Tongue (tissue), 2 donors: ENCODE results near the gene NPAS3. TPM values are rescaled to one million over a fixed set of nuclear protein-coding genes. Genes with fewer than 3 reads are reported as not detected.
A peak's percentile ranks its signal among the peaks of the same experiment; 100 is the strongest.
"Not testable (repeated sequence)": the region's sequence is repeated elsewhere in the genome, so short reads cannot be mapped to it uniquely, and the experiment has no call there.

Experiments used
- DNase-seq: peaks from one replicate; pipeline ENCODE4 v3.0.0-alpha.2; 2015
- total RNA-seq: library from RNA; depleted of rRNA; stranded (reverse); fragments of >200 nt; gene quantifications from one replicate; pipeline ENCODE4 v1.2.3, GENCODE V29; 2014

Gene NPAS3
- total RNA-seq, 1 donor from 2014 or later, result 4.4 TPM

DNA sequence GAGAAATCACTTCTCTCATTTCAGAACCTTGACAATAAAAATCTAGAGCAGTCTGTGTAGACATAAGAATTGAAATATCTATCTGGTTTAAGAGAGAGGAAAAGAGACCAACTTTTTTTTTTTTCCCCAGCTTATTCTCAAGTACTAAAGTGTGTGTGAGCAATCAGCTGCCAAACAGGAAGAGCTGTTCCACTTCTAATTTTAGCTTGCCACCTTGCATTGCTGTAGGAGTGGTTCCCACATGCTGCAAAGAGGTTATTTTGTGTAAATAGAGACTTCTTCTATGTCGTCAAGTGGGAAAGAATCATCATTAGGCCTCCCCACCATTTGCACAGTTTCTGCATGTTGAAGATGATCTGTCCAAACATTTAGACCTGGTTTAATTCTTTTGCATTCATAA lies 142.6 kb downstream of the NPAS3 start:
- DNase-seq, result peak; percentile 17

- DNase-seq, result no peak
These were observed 147.1 kb downstream of the NPAS3 start for GRCh38 chr14:33085799-33086198.

- not testable (repeated sequence) for DNase-seq
These were observed 149.6 kb downstream of the NPAS3 start for GRCh38 chr14:33088274-33088673.

DNA sequence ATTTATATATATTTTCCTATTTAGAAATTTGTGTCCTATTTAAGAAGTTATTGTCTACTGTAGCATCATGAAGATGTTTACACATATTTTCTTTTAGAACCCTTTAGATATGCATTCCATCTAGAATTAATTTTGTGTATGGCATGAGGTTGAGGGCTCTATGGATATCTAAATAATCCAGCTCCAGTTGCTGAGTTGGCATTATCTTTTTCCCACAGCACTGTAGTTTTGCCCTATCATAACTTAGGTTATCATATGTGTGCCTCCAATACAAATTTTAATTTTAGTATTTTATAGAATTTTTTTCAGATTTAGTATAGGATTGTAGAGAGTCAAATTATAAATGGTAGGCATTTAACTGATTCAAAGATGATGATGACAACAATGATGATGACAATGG lies 159.3 kb downstream of the NPAS3 start:
- no peak for DNase-seq

- no peak for DNase-seq
These were observed 164.8 kb downstream of the NPAS3 start for GRCh38 chr14:33103489-33103888.

GRCh38 chr14:33103966-33104365 lies 165.3 kb downstream of the NPAS3 start:
- no peak for DNase-seq

GRCh38 chr14:33110737-33111443 lies 172.2 kb downstream of the NPAS3 start:
- no peak for DNase-seq

DNA sequence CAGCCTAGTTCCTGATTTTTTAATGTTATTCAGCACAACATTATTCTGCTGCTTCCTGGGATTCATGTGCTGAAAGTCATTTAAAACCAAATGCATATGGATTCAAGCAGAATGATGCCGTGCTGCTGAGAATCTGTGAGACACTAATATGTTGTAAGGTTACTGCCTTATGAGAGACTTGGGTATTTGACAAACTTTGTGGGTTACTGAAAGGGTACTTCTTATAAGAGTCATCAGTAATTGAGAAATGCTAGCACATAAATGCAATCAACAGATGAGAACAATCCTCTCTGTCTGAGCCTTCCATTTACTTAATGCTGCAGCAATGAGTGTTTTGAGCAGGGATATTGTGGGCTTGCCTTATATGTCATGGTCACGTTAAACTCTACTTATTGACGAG lies 175.7 kb downstream of the NPAS3 start:
- DNase-seq, result no peak

- peak; percentile 69 for DNase-seq
These were observed 180.0 kb downstream of the NPAS3 start for GRCh38 chr14:33118668-33119067.

- DNase-seq, result no peak
These were observed 181.7 kb downstream of the NPAS3 start for GRCh38 chr14:33120341-33120740.

DNA sequence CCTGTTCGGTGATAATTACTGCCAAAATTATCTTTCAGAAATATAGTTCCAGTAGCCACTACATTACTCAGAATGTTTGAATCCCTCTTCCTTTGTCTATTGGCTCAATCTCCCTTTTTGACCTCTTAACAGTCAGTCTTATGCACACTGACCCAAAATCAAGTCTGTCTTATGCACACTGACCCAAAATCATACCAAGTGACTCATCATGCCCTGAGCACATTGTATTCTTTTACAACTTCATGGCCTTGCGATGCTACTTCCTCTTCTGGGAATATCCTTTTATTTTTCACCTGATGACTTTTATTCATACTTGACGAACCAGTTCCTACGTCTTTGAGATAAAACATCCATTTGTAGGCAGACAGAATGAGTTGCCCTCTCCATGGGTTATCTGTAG lies 182.3 kb downstream of the NPAS3 start:
- no peak for DNase-seq

DNA sequence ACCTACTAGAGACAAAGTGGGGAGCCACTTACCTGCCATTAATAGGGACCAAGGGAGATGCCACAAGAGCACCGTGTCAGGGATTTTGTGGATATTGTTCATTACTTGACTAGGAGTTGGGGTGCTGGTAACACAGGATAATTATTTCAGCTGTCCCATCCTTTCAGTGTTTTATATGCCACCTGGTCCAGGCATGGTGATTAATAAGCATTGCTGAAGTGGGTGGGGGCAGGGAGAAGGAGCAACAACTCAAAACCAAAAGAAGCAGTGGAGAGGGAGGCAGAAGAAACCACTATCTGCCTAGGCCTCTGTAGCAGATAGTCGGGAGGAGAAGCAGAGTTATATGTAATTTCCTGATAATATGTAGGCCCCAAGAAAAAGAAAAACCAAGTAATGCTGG lies 184.6 kb downstream of the NPAS3 start:
- DNase-seq, result no peak

DNA sequence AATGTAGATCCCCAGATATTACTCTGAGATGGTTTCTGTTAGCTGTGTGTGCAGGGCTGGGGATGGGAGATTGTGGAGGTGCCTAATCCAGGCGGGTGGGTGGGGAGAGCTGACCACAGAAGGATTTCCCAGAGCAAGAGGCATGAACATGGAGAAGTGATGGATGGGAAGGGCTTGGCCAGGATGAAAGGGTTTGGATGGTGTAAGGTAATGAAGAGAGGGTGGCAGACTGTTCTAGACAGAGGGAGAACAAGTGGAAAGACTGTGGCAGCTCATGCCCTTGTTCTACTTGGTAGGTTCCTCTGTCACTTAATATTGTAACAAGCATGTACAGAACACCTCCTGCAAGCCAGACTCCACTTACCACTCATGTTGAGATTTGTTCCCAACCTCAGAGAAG lies 187.8 kb downstream of the NPAS3 start:
- DNase-seq, result no peak

DNA sequence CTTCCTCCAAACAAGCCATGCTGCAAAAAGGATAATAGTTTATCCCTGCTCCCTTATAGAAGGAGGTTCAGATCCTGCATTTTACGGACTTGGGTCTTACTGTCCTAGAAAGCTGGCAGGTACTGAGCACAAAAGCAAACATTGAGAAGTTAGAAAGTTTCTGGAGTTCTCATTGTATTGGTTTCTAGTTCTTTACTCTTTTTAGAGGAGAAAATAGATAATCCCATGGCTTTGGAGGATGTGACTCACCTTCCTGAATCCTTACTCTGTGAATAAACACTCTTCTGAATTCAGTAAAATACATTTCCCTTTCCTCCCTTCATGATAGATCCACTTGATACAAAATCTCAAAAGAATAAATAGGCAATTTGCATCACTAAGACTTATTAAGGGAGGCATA lies 188.9 kb downstream of the NPAS3 start:
- no peak for DNase-seq

- peak; percentile 24 for DNase-seq
These were observed 193.1 kb downstream of the NPAS3 start for GRCh38 chr14:33131801-33132200.

DNA sequence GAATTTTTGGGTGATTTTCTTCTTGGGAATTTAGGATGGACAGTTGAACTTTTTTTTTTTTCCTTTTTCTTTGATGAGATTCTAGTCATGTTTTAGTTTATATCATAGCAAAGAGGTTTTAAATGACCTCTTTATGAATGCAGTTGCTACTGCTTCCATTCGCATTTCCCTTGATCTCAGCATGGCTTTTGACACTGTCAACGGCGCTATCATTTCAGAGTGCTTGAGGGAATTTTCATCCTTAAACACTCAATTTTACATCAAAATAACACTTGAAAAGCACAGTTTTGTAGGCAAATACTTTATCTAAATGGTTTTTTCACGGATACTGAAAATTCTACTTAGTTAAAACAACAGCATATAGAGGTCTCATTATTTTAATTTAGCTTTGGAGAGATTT lies 195.5 kb downstream of the NPAS3 start:
- DNase-seq, result no peak

- peak; percentile 4 for DNase-seq
These were observed 196.3 kb downstream of the NPAS3 start for GRCh38 chr14:33134975-33135374.

DNA sequence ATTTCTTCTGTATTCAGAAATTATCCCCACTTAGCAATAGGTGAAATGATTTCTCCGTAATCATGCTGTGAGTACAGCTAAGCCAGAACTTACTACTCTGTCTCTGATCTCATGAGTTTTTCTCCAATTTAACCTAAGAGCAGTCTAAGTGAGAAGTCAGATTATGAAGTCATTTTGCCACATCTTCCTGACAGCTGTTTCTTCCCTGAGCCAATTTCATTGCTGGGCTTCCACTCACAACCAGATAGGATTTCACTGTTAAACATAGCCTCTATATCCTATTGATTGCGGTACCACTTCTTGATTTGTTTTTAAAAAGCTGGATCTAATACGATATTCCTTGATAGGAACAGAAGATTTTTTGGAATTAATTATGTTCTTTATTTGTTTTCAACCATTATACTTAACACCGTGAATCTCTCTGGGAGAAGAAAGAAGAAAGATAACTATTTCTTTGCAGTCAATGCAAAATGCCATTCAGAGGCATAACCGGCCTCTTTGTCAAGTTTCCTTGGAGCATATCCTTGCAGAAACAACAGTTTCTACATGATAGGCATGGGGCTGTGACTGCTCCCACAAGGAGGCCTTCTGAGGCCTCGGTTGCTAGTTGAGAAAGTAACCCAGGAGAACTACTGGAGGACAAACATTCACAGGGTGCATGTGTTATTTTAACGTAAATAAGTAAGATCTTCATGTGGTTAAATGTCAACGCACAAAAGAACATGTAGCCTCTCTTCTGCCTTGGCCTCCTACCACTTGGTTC lies 212.2 kb downstream of the NPAS3 start:
- peak; percentile 74 for DNase-seq

DNA sequence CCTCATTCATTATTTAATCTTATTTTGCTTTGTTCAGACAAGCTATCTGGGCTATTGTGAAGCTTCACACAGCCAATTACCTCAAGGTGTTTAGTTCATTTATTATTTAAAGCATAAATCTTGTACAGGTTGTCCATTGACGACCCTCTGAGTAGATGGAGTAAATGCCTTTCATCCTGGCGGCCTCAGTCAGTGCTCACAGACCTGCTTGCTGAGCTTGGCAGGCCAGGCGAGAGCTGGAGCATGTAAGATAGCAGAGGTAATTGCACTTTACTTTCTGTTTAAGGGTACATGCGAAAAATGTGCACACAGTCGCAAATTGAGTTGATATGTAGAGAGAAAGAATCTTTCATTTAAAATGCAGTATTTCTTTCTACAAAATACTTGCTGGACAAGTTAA lies 224.4 kb downstream of the NPAS3 start:
- DNase-seq, result no peak

GRCh38 chr14:33163600-33163999 lies 224.9 kb downstream of the NPAS3 start:
- DNase-seq, result no peak

DNA sequence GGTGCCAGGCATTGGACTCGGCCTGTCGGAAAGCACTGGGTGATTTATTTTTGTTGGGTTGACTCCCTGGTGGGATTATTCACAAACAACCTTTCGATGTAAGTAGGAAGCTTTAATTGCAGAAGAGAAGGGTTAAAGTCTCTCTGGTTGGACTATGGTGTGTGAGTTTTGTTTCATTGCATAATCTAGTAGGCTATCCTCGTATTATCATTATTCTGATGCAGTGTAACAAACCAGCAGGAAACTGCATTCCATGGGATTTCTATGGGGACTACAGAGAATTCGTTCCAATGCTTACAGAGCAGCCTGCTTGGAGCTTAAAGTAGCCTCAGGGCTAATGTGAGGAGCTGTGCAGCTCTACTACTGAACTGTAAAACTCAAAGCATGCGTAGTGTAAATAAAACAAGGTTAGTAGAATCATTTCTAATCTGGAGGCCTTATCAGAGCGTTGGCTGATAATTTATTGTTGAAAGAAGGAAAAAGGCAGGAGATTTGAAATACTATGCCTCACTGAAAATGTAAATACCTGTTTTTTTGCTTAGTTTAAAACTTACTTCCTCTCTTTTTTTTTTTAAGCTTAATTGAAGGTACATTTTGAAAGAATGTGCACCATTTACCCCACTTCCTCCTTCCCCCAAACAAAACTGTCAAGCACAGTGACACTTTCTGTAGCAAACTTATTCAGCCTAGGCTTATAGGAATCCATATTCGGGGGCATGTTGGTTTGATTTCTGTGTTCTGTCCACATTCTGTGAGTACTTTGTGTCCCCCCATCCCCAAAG lies 226.7 kb downstream of the NPAS3 start:
- peak; percentile 45 for DNase-seq

DNA sequence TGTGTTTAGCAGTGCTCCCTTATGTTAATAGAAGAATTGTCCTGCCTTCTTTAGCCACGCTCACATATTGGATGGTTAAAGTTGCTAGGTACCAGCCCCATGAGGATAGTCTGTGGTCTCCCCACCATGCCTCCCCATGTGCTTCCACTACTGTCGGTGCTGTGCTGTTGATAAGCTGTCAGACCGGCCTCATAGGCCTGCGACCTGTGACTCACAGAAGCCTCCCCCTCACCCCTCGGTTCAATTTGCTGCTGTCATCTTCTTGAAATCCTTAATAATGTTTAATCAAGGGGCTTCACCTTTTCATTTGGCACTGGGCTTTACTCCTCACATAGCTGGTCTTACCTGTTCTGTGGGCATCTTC lies 227.2 kb downstream of the NPAS3 start:
- no peak for DNase-seq

GRCh38 chr14:33175951-33176350 lies 237.3 kb downstream of the NPAS3 start:
- DNase-seq, result no peak
